GM12892 (cell line): ENCODE data around the gene CACNA2D1.

Source experiments
- POLR2A ChIP-seq: IDR thresholded peaks from 2 replicates; pipeline ENCODE4 v1.6.1; 2011; ENCODE audit warnings: low read depth, low read length, control low read depth
- POLR2AphosphoS5 ChIP-seq: IDR thresholded peaks from 2 replicates; pipeline ENCODE4 v1.6.1; 2011; ENCODE audit warnings: low read depth, low read length, control low read depth

DNA sequence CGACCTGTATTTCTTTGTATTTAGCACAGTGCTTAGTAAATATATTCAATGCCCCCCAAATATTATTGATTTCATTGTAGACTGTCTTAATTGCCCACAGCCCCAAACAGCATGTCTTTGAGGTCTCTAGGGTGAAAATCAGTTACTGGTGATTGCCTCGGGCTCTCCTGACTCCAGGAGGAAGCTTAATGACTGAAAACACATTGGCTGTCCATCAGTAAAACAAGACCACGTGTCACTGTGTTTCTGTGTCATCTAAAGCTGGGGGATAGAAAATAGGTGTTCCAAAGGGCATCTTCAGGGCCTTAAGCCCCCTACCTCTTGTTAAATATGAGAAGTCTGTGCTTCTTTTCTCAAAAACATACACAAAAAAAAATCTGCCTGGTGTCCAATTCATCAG lies 67.9 kb downstream of the CACNA2D1 start:
- TF ChIP-seq POLR2A (no peak), POLR2AphosphoS5 (no peak)
